HFFc6 (cell line): ENCODE results near the gene TMBIM4. TPM values are rescaled to one million over a fixed set of nuclear protein-coding genes. Genes with fewer than 3 reads are reported as not detected.
A peak's percentile ranks its signal among the peaks of the same experiment; 100 is the strongest.
"Not testable (repeated sequence)": the region's sequence is repeated elsewhere in the genome, so short reads cannot be mapped to it uniquely, and the experiment has no call there.

Experiments
- DNase-seq: peaks from one replicate; pipeline ENCODE4 v3.0.0-alpha.2; 2018
- H3K27ac Mint-ChIP-seq: 2 replicates; pipeline ENCODE4 v1.8.0; 2020; ENCODE audit warnings: mild to moderate bottlenecking, mixed read lengths
- H3K27me3 Mint-ChIP-seq: 2 replicates; pipeline ENCODE4 v1.8.0; 2021; ENCODE audit warnings: mild to moderate bottlenecking, moderate library complexity, mixed read lengths; ENCODE audit not compliant: insufficient read depth
- H3K36me3 Mint-ChIP-seq: 2 replicates; pipeline ENCODE4 v1.8.0; 2021; ENCODE audit warnings: low read depth, mixed read lengths
- H3K4me1 Mint-ChIP-seq: 2 replicates; pipeline ENCODE4 v1.8.0; 2020; ENCODE audit warnings: low read depth, mixed read lengths
- H3K4me3 Mint-ChIP-seq: 2 replicates; pipeline ENCODE4 v1.8.0; 2020; ENCODE audit warnings: mild to moderate bottlenecking, moderate library complexity, mixed read lengths
- H3K9me3 Mint-ChIP-seq: 2 replicates; pipeline ENCODE4 v1.8.0; 2020; ENCODE audit warnings: mild to moderate bottlenecking, mixed read lengths
- total RNA-seq, 6 experiments: library from RNA; stranded (reverse); fragmentation: NEBNext Ultra II Directional; extraction: Animal tissue kit (Norgen Biotek cat#: 25700); gene quantifications; 2 replicates in 1 of 6; 3 replicates in 5 of 6; pipeline ENCODE4 v1.2.3, GENCODE V29; 2021
- TF ChIP-seq, protein P1 (sequence below): fragments of 200-600 bp; sonication (generic); IDR thresholded peaks from 2 replicates; pipeline ENCODE4 v1.5.0; 2021; ENCODE audit warnings: antibody characterized with exemption, mild to moderate bottlenecking

TMBIM4 gene
- total RNA-seq, 6 experiments from 2014 or later: 92.3 to 112 (median 104) TPM

DNA sequence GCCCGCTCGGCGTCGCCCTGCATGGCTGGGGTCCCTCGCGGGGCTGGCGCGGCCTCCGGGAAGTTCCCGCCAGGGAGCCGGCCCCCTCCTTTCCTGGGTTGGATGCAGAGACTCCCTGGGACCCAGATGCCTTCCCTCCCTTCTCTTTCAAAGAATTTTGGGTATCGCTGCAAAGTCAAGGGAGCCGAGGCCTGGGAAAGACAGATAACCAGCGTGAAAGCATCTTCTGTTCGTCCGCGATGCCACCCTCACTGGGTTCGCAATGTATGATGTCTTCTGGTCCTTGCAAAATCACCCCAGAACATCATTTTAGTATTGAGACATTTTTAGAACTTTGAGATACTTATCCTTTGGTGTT is 19.7 kb upstream of the TMBIM4 start:
- no peak for DNase-seq
- Mint-ChIP-seq H3K27ac (peak overlapping the region; percentile 58; the same call in 1 of the 2 replicates), H3K36me3 (peaks cover 4% of the 10 kb centered on the region), H3K4me3 (peak overlapping the region; percentile 61), H3K9me3 (peaks cover 3% of the 10 kb centered on the region; the same call in 1 of the 2 replicates), H3K27me3 (peaks cover 12% of the 10 kb centered on the region; the same call in 1 of the 2 replicates), H3K4me1 (peaks cover 15% of the 10 kb centered on the region)
- TF ChIP-seq, protein P1, sequence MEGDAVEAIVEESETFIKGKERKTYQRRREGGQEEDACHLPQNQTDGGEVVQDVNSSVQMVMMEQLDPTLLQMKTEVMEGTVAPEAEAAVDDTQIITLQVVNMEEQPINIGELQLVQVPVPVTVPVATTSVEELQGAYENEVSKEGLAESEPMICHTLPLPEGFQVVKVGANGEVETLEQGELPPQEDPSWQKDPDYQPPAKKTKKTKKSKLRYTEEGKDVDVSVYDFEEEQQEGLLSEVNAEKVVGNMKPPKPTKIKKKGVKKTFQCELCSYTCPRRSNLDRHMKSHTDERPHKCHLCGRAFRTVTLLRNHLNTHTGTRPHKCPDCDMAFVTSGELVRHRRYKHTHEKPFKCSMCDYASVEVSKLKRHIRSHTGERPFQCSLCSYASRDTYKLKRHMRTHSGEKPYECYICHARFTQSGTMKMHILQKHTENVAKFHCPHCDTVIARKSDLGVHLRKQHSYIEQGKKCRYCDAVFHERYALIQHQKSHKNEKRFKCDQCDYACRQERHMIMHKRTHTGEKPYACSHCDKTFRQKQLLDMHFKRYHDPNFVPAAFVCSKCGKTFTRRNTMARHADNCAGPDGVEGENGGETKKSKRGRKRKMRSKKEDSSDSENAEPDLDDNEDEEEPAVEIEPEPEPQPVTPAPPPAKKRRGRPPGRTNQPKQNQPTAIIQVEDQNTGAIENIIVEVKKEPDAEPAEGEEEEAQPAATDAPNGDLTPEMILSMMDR: no peak

GRCh38 chr12:66188584-66189485 is 19.0 kb upstream of the TMBIM4 start, which contains the start of gene IRAK3:
IRAK3 (plus strand) TSS chr12:66189214; CDS start chr12:66189300, 86 bp downstream.
- Mint-ChIP-seq H3K27me3 (peaks cover 10% of the 10 kb centered on the region; the same call in 1 of the 2 replicates), H3K9me3 (peaks cover 6% of the 10 kb centered on the region; the same call in 1 of the 2 replicates)

GRCh38 chr12:66187821-66188220 is 18.0 kb upstream of the TMBIM4 start:
- TF ChIP-seq, protein P1: no peak
- H3K4me3 Mint-ChIP-seq: peak overlapping the region; percentile 78; the same call in 1 of the 2 replicates
- H3K9me3 Mint-ChIP-seq: peaks cover 6% of the 10 kb centered on the region; the same call in 1 of the 2 replicates

More at GRCh38 chr12:66188584-66189485, 19.0 kb upstream of the TMBIM4 start, which contains the start of gene IRAK3:
- H3K36me3 Mint-ChIP-seq: peaks cover 6% of the 10 kb centered on the region
- TF ChIP-seq, protein P1: no peak
- H3K4me3 Mint-ChIP-seq: peak within 1 kb of the TSS; percentile 78
- H3K4me1 Mint-ChIP-seq: peaks cover 15% of the 10 kb centered on the region
- no peak for DNase-seq
- H3K27ac Mint-ChIP-seq: peak within 1 kb of the TSS; percentile 58

DNA sequence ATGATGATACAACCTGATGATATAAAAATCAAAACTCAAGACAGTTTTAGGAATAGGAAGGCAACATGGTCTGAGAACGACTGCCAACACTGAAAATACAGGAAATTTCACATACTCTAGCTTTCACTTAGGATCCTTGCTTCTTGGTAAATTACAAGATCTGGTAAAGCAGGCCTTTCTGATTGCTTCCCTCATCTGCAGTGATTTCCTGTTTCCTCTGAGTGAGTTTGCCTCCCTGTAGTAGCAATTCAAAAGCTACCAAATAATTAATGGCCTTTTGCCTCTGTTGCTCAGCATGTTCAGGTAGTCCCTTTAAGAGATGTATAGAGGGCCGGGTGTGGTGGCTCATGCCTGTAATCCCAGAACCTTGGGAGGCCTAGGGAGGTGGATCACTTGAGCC is 17.2 kb upstream of the TMBIM4 start:
- Mint-ChIP-seq H3K4me1 (peaks cover 15% of the 10 kb centered on the region), H3K36me3 (peaks cover 6% of the 10 kb centered on the region), H3K4me3 (no peak overlapping the region), H3K9me3 (peaks cover 6% of the 10 kb centered on the region; the same call in 1 of the 2 replicates), H3K27me3 (peaks cover 11% of the 10 kb centered on the region; the same call in 1 of the 2 replicates), H3K27ac (no peak overlapping the region)
- TF ChIP-seq, protein P1: no peak
- DNase-seq: no peak

More at GRCh38 chr12:66187821-66188220, 18.0 kb upstream of the TMBIM4 start:
- no peak for DNase-seq
- Mint-ChIP-seq H3K36me3 (peaks cover 6% of the 10 kb centered on the region), H3K27me3 (peaks cover 11% of the 10 kb centered on the region; the same call in 1 of the 2 replicates), H3K27ac (no peak overlapping the region), H3K4me1 (peaks cover 15% of the 10 kb centered on the region)

- H3K4me3 Mint-ChIP-seq, H3K4me1 Mint-ChIP-seq, H3K9me3 Mint-ChIP-seq, H3K36me3 Mint-ChIP-seq, H3K27ac Mint-ChIP-seq, H3K27me3 Mint-ChIP-seq, DNase-seq: not testable (repeated sequence)
Measured at GRCh38 chr12:66184822-66185221, 15.0 kb upstream of the TMBIM4 start.

GRCh38 chr12:66182956-66183355 is 13.2 kb upstream of the TMBIM4 start:
- no peak for DNase-seq
- peaks cover 6% of the 10 kb centered on the region; the same call in 1 of the 2 replicates for H3K9me3 Mint-ChIP-seq

More at GRCh38 chr12:66182956-66183355, 13.2 kb upstream of the TMBIM4 start:
- TF ChIP-seq, protein P1: no peak
- Mint-ChIP-seq H3K4me1 (no peaks in the 10 kb centered on the region), H3K36me3 (peaks cover 6% of the 10 kb centered on the region), H3K4me3 (no peak overlapping the region), H3K27ac (no peak overlapping the region), H3K27me3 (peaks cover 9% of the 10 kb centered on the region)
